Stimulated activated CD4-positive, alpha-beta T cell treated with anti-CD3 and anti-CD28 coated beads, Interleukin-15, amount 100 ng/mL, for 48 hours (primary cell): ENCODE data around the gene KRT85.

Experiments used
- DNase-seq, 2 donors: peaks; one replicate each; pipeline ENCODE4 v3.0.0-alpha.2; 2020; ENCODE audit warnings: low read depth in 2 of 2

The KRT85 gene

GRCh38 chr12:52394836-52395405 lies 27.6 kb upstream of the KRT85 start:
- no peak for DNase-seq

- no peak for DNase-seq
These were observed 25.3 kb upstream of the KRT85 start for GRCh38 chr12:52392465-52393007.

GRCh38 chr12:52391618-52392002 lies 24.3 kb upstream of the KRT85 start:
- DNase-seq = no peak

- DNase-seq = no peak
These were observed 23.7 kb upstream of the KRT85 start for GRCh38 chr12:52390739-52391617.

- no peak for DNase-seq
These were observed 22.3 kb upstream of the KRT85 start for GRCh38 chr12:52389313-52390207.

GRCh38 chr12:52387859-52388258 lies 20.6 kb upstream of the KRT85 start:
- no peak for DNase-seq

- DNase-seq = no peak
These were observed 18.0 kb upstream of the KRT85 start, which contains the start of gene KRT84 for GRCh38 chr12:52385226-52385702. KRT84 (minus strand) TSS chr12:52385652; CDS start chr12:52385585, 67 bp downstream.

- DNase-seq = no peak
These were observed 16.1 kb upstream of the KRT85 start for GRCh38 chr12:52383331-52383730.

- no peak for DNase-seq
These were observed 15.6 kb upstream of the KRT85 start for GRCh38 chr12:52382854-52383253.

DNA sequence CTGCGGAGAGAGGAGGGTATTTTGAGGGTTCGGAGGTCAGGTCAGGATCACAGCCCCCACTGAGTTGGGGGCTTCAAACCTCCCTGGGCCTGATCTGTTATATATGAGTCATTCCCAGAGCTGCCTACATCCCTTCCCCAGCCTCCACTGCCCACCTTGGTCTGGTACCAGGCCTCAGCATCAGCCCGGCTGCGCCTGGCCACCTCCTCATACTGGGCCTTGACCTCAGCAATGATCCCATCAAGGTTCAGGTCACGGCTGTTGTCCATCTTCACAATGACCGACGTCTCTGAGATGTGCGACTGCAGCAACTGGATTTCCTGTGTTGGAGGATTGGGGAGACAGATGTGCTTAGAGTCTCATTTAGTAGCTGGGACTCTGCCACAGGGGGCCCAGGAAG lies 13.9 kb upstream of the KRT85 start:
- no peak for DNase-seq

- no peak for DNase-seq
These were observed 13.0 kb upstream of the KRT85 start for GRCh38 chr12:52380271-52380694.

DNA sequence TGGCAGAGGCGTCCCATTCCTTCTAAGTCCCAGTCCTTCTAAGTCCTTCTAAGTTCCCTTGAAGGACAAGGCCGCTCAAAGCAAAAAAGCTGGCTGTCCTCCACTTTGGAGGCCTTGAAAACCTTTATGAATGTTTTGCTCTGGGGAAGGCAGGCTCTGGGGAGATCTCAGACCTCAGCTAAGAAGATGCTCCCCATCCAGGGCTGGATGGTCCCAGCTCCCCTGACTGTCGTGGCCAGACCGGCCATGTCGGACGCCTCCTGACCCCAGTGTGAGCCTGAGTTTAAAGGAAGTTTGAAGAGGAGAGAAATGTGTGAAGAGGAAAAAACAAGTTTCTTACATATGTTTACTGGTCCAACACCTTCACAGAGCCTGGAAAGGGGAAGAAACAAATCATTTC lies 12.3 kb upstream of the KRT85 start:
- no peak for DNase-seq

GRCh38 chr12:52378091-52378490 lies 10.8 kb upstream of the KRT85 start:
- no peak for DNase-seq

- no peak for DNase-seq
These were observed 10.0 kb upstream of the KRT85 start for GRCh38 chr12:52377266-52377665.

DNA sequence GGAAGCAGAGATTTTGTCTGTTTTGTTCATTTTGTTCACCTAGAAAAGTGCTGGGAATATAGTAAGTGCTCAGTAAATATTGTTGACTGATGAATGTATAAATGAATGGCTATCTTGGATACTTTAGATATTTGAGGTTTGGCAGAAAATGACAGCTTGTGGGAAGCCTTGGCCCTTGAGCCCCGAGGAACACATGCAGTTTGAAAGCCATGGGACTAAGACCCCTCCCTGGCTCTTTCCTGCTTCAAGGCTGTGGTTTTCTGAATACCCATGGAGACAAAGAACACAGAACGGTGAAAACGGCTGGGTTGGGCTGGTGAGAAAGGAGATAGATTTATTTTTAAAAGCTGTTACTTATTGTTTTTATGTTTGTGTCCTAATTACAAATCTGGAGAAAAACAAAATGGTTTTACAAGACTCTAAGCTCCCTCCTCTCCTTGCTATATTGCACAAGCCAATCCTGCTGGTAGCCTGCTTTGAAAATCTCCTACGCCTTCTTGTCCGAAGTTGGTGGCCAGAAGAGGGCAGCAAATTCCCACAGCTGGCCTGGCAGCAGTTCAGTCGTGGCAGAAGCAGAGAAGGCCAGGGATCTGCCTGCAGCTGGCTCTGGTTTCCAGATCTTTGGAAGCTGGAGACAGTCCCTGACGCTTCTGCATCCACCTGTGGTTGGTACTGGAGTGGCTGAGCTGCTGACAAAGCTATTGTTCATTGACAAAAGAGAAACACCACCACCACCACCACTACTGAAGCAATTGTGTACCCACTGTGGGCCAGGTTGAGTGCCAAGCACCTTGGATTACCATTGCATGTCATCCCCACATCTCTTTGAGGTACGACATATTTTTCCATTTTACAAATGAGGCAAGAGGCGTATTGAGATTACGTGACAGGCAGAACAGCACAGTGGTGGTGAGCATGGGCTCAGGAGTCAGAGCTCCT lies 5.2 kb upstream of the KRT85 start:
- DNase-seq = peak in 1 of 2 donors; percentile 50

DNA sequence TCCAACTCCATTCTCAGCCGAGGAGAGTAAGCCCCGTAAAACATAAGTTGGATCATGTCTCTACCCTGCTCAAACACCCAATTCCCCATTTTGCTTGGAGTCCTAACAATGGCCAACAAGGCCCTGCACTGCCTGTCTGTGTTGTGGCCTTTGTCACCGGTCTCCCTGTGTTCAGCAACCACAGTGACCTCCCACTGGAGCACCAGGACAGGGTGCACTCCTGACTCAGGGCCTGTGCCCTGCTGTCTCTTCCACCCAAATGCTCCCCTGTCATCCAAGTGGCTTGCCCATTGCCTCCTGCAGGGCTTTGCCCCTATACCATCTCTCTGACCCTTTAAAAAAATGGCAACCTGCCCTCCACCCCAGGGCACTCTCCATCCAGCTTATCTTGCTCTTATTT lies 4.4 kb upstream of the KRT85 start:
- no peak for DNase-seq

GRCh38 chr12:52370926-52371608 lies 3.8 kb upstream of the KRT85 start:
- no peak for DNase-seq

DNA sequence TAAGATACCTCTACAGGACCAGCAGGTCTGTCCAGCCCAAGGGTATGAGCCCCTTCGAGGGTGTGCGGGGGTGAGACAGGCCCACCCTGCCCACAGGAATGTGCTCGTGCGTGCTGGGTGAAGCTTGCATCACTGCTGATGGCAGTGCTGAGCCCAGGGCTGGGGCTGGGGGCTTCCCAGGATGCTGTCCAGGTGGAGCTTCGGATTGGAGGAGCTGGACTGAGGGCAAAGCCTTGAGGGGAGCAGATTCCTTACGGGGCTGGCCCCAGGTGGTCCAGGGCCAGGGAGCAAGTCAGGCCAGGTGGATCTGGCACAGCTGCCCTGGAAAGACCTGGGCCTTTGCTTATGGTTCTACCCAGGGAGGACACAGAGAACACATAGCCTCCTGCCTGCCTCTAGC lies 2.5 kb upstream of the KRT85 start:
- DNase-seq = no peak

GRCh38 chr12:52369211-52369610 lies 1.9 kb upstream of the KRT85 start:
- DNase-seq = no peak

GRCh38 chr12:52368508-52368907 lies 1.2 kb upstream of the KRT85 start:
- DNase-seq = no peak
